ES-I3 (cell line): ENCODE results near the gene DHX30.

ENCODE experiments used
- H3K36me3 ChIP-seq: 2 replicates; pipeline ENCODE4 v1.6.1; 2013; ENCODE audit warnings: mild to moderate bottlenecking, low read length, control low read depth, moderate library complexity; ENCODE audit not compliant: insufficient read depth
- H3K4me1 ChIP-seq: 2 replicates; pipeline ENCODE4 v1.6.1; 2013; ENCODE audit warnings: mild to moderate bottlenecking, control low read depth, low read length; ENCODE audit not compliant: insufficient read depth
- H3K9ac ChIP-seq: 2 replicates; pipeline ENCODE4 v1.6.1; 2013; ENCODE audit warnings: low read depth, mild to moderate bottlenecking, low read length, moderate library complexity
- H3K9me3 ChIP-seq: 2 replicates; pipeline ENCODE4 v1.6.1; 2013; ENCODE audit warnings: mild to moderate bottlenecking, low read length, moderate library complexity; ENCODE audit not compliant: control insufficient read depth, insufficient read depth

DHX30 gene

GRCh38 chr3:47854720-47855455 is 52.0 kb downstream of the DHX30 start:
- H3K36me3 ChIP-seq, result peaks cover 20% of the 10 kb centered on the region
- H3K4me1 ChIP-seq, result no peaks in the 10 kb centered on the region
- H3K9ac ChIP-seq, result no peak overlapping the region
- no peaks in the 10 kb centered on the region for H3K9me3 ChIP-seq

DNA sequence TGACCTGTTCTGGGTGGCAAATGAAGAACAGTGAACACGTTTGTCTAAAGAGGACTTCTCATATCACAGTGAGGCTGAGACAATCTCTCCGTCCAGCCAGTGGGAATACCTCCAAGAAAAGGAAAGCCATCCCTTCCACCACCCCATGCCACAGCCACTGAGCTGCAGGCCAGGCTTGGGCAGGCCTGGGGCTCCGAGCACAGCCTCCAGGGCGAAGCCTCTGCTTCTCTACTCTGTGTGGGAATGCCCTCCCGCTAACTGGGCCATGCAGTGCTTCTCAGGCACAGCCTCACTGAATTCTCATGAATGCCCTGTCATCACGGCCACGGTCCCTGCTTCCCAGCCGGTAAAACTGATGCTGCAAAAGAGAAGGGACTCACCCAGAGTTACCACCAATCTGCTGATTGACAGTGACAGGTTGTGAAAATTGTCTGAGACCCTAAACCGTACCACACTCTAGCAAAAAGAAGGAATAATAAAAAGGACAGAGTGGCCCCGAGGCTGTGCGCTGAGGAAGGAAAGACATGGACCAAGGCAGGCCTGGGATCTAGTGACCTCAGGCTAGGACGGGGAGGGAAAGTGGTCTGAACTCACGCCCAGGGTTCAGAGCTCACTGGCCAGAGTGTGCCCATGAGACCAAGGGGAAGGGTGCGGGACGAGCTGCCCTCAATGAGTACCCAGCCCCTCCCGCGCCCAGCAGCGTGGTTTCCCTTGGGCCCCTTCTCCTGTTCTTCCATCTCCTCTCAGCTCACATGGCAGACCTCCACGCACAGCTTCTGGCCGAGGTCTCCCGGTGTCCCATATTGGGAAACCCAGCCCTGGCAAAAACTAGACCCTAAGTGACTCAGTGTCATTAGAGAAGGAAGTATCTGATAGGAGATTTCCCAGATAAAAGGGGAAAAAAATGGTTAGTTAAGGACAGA is 52.8 kb downstream of the DHX30 start:
- H3K4me1 ChIP-seq, result no peaks in the 10 kb centered on the region
- H3K9me3 ChIP-seq, result no peaks in the 10 kb centered on the region
- peaks cover 20% of the 10 kb centered on the region for H3K36me3 ChIP-seq
- H3K9ac ChIP-seq, result no peak overlapping the region

DNA sequence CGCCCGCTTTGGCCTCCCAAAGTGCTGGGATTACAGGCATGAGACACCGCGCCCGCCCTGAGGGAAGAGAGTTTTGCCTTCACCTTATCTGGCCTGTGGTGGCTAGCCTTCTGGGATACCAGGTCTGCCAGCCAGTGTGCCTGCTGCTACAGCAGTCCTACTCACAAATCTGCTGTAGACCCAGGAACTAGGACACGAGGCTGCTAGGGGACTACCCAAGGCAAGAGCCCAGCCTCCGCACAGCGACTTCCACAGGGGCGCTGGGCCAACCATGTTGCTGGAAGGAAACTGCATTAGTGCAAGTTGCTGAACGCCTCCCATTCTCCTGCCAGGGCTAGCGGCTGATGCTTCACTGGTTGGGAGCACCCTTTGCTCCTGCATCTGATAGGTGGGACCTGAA is 53.7 kb downstream of the DHX30 start:
- Histone ChIP-seq H3K9me3 (no peaks in the 10 kb centered on the region), H3K36me3 (peaks cover 20% of the 10 kb centered on the region), H3K4me1 (no peaks in the 10 kb centered on the region), H3K9ac (no peak overlapping the region)

- no peaks in the 10 kb centered on the region for H3K9me3 ChIP-seq
- H3K36me3 ChIP-seq, result peaks cover 20% of the 10 kb centered on the region
Measured at GRCh38 chr3:47857151-47857550, 54.2 kb downstream of the DHX30 start.

GRCh38 chr3:47859956-47860605 is 57.1 kb downstream of the DHX30 start:
- Histone ChIP-seq H3K9me3 (no peaks in the 10 kb centered on the region), H3K9ac (no peak overlapping the region), H3K4me1 (no peaks in the 10 kb centered on the region), H3K36me3 (peaks cover 21% of the 10 kb centered on the region)

More at GRCh38 chr3:47857151-47857550, 54.2 kb downstream of the DHX30 start:
- H3K4me1 ChIP-seq, result no peaks in the 10 kb centered on the region
- H3K9ac ChIP-seq, result no peak overlapping the region

DNA sequence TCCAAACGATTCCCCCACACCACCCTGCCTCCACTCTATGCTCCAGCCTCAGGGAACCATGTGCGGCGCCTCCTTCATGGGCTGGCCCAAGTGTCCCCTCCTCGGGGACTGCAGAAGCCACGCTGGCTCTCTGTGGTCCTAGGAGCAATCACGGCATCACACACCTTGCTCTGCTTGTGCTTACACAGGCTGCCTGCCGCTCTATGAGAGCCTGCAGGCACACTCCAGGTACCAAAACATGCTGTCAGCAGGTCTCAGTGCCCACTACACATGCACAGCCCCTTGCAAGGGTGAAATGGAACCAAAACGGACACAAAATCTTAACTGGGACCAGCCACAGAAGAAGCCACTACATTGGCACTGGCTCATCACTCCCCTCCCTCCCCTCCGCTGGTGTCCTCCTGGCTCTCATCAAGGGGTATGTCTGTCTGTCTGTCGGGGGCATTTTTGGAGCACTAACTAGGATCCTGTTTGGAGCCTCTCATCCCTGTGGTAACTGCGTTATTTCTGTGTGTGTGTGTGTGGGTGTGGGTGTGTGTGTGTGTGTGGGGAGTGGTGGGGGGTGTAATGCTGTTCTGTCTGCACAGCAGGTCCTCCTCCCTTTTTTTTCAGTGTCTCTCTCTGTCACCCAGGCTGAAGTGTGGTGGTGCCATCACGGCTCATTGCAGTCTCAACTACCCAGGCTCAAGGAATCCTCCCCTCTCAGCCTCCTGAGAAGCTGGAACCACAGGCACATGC is 60.6 kb downstream of the DHX30 start:
- Histone ChIP-seq H3K4me1 (no peaks in the 10 kb centered on the region), H3K36me3 (peaks cover 29% of the 10 kb centered on the region), H3K9ac (no peak overlapping the region), H3K9me3 (no peaks in the 10 kb centered on the region)

GRCh38 chr3:47865192-47865591 is 62.3 kb downstream of the DHX30 start:
- no peaks in the 10 kb centered on the region for H3K4me1 ChIP-seq
- no peak overlapping the region for H3K9ac ChIP-seq
- peaks cover 34% of the 10 kb centered on the region for H3K36me3 ChIP-seq
- H3K9me3 ChIP-seq, result no peaks in the 10 kb centered on the region

GRCh38 chr3:47867451-47868044 is 64.6 kb downstream of the DHX30 start:
- peaks cover 43% of the 10 kb centered on the region for H3K36me3 ChIP-seq
- no peak overlapping the region for H3K9ac ChIP-seq
- H3K4me1 ChIP-seq, result no peaks in the 10 kb centered on the region
- no peaks in the 10 kb centered on the region for H3K9me3 ChIP-seq

GRCh38 chr3:47868306-47868705 is 65.4 kb downstream of the DHX30 start:
- no peak overlapping the region for H3K9ac ChIP-seq
- H3K9me3 ChIP-seq, result no peaks in the 10 kb centered on the region
- H3K4me1 ChIP-seq, result no peaks in the 10 kb centered on the region
- peaks cover 50% of the 10 kb centered on the region for H3K36me3 ChIP-seq

GRCh38 chr3:47870156-47870555 is 67.2 kb downstream of the DHX30 start:
- H3K4me1 ChIP-seq, result no peaks in the 10 kb centered on the region
- no peaks in the 10 kb centered on the region for H3K9me3 ChIP-seq
- H3K9ac ChIP-seq, result no peak overlapping the region
- peaks cover 48% of the 10 kb centered on the region for H3K36me3 ChIP-seq

DNA sequence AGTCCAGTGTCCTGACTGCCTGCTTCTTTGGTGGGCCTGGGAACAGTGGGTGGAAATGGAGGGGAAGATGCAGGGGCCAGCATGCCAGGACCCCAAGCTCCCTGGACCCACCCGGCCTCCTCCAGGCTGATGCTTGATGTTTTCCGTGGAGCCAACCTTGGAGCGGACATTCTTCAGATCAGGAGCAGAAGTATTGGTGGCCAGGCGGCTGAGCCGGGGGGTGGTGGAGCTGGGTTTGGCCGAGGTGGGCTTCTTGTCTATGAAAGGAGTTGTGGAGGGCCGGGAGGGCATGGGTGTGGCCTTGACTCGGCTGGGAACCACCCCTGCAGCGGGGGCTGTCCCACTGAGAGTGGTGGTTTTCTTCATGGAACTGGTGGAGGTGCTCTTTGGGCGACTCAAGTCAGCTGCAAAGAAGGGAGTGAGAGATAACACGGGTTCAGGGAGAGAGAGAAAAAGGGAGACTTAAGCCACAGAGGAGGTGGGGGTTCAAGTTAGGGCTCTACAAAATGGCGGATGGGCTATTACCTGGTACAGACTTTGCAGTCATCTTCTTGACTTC is 67.8 kb downstream of the DHX30 start:
- Histone ChIP-seq H3K4me1 (no peaks in the 10 kb centered on the region), H3K9me3 (no peaks in the 10 kb centered on the region), H3K9ac (no peak overlapping the region), H3K36me3 (peaks cover 51% of the 10 kb centered on the region)

DNA sequence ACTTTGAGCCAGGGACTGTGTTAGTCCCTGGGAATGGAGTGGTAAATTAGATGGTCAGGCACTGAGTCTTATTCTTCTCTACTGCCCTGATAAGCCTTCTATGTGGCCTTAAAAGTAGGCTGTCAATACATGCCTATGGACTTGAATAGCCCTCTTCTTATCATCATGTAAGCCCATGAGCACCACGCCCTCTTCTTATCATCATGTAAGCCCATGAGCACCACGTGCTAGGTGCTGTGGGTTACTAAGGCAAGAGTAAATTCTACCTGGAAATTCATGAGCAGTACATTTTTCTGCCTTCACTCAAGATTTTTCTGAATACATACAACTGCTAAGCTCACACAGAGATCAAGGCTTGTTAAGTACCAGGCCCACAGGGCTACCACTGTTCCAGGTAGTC is 68.5 kb downstream of the DHX30 start:
- no peak overlapping the region for H3K9ac ChIP-seq

DNA sequence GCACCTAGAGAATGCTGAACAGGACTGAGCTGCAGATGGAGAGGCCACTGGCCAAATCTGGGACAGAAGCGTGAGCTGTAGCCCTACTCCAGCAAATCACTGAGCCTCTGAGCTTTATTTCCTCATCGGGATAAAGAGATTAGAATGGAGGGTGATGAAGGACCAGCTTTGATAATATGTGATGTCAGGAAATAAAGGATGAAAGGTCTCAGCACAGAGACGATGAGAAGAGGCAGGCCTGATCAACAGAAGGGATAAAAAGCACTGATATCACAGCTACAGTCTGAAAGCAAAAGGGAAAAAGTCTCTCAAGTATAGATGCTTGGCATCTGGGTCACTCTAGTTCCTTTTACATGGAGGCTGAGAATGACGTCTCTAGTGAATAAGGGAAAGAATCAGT is 70.0 kb downstream of the DHX30 start:
- H3K36me3 ChIP-seq, result peaks cover 48% of the 10 kb centered on the region
- no peaks in the 10 kb centered on the region for H3K9me3 ChIP-seq
- H3K4me1 ChIP-seq, result peaks cover 5% of the 10 kb centered on the region
- H3K9ac ChIP-seq, result no peak overlapping the region

More for the DNA sequence above, 68.5 kb downstream of the DHX30 start:
- H3K9me3 ChIP-seq, result no peaks in the 10 kb centered on the region
- H3K36me3 ChIP-seq, result peaks cover 51% of the 10 kb centered on the region
- no peaks in the 10 kb centered on the region for H3K4me1 ChIP-seq
